HG03558 (cell line): ENCODE results near the gene FIGN.

Experiments
- ATAC-seq: cut with Tn5 transposase; IDR thresholded peaks from one replicate; pipeline ENCODE4 v1.9.1; 2021; ENCODE audit warnings: moderate number of reproducible peaks; ENCODE audit not compliant: unreplicated experiment; ENCODE audit errors: extremely low read depth

The FIGN gene

GRCh38 chr2:163626208-163626607 lies 109.6 kb downstream of the FIGN start:
- ATAC-seq, result no peak

- ATAC-seq, result no peak
Measured at GRCh38 chr2:163625632-163626031, 110.2 kb downstream of the FIGN start.

GRCh38 chr2:163621445-163622004 lies 114.3 kb downstream of the FIGN start:
- no peak for ATAC-seq

GRCh38 chr2:163617517-163617916 lies 118.3 kb downstream of the FIGN start:
- ATAC-seq, result no peak

- no peak for ATAC-seq
Measured at GRCh38 chr2:163613266-163613731, 122.5 kb downstream of the FIGN start.

GRCh38 chr2:163612332-163612731 lies 123.5 kb downstream of the FIGN start:
- ATAC-seq, result no peak

- ATAC-seq, result no peak
Measured at GRCh38 chr2:163611557-163611906, 124.3 kb downstream of the FIGN start.

- ATAC-seq, result no peak
Measured at GRCh38 chr2:163610817-163611556, 124.8 kb downstream of the FIGN start.

- ATAC-seq, result no peak
Measured at GRCh38 chr2:163607630-163608029, 128.2 kb downstream of the FIGN start.

- no peak for ATAC-seq
Measured at GRCh38 chr2:163606878-163607277, 128.9 kb downstream of the FIGN start.

- ATAC-seq, result no peak
Measured at GRCh38 chr2:163605779-163606178, 130.0 kb downstream of the FIGN start.

GRCh38 chr2:163604941-163605555 lies 130.8 kb downstream of the FIGN start:
- no peak for ATAC-seq

- no peak for ATAC-seq
Measured at GRCh38 chr2:163602196-163602595, 133.6 kb downstream of the FIGN start.

- ATAC-seq, result no peak
Measured at GRCh38 chr2:163601377-163601776, 134.4 kb downstream of the FIGN start.

- no peak for ATAC-seq
Measured at GRCh38 chr2:163600801-163601200, 135.0 kb downstream of the FIGN start.

- no peak for ATAC-seq
Measured at GRCh38 chr2:163595028-163595427, 140.8 kb downstream of the FIGN start.

GRCh38 chr2:163594497-163594896 lies 141.3 kb downstream of the FIGN start:
- no peak for ATAC-seq

- no peak for ATAC-seq
Measured at GRCh38 chr2:163593982-163594381, 141.8 kb downstream of the FIGN start.

- ATAC-seq, result no peak
Measured at GRCh38 chr2:163592954-163593622, 142.7 kb downstream of the FIGN start.

- ATAC-seq, result no peak
Measured at GRCh38 chr2:163591461-163591860, 144.3 kb downstream of the FIGN start.

GRCh38 chr2:163580757-163581156 lies 155.1 kb downstream of the FIGN start:
- no peak for ATAC-seq
